ENCODE data around the gene PDZD7.

PDZD7 gene

DNA sequence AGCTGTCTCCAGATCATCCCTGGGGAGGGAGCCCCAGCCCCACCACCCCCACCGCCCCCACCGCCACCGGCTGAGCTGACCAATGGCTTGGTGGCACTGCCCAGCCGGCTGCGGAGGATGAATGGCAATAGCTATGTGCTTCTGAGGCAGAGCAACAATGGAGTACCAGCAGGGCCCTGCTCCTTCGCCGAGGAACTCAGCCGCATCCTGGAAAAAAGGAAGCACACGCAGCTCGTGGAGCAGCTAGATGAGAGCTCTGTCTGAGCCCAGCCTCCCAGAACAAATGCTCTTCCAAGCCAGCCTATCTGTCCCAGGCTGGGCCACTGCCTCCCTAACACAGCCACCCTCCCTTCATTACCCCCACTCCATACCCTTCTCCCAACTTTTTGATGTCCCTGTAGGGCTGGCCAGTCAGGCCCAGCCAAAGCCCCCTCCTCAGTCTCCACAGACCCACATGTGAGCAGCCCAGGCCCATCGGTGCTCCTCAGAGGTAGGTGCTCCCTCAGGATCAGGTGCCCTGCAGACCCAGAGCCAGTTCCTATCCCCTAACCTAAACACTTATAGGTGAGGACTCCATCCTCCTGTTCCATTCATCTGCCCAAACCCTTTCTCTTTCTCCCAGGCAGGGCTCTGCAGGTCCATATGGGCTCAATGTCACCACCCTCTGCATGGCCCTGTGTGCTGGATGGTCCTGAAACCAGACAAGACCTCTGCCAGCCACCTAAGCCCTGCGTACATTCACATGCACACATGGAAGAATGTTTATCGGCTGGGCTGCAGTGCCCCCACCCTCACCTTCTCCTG lies 46.9 kb downstream of the PDZD7 start:
- TF ChIP-seq, protein P1, sequence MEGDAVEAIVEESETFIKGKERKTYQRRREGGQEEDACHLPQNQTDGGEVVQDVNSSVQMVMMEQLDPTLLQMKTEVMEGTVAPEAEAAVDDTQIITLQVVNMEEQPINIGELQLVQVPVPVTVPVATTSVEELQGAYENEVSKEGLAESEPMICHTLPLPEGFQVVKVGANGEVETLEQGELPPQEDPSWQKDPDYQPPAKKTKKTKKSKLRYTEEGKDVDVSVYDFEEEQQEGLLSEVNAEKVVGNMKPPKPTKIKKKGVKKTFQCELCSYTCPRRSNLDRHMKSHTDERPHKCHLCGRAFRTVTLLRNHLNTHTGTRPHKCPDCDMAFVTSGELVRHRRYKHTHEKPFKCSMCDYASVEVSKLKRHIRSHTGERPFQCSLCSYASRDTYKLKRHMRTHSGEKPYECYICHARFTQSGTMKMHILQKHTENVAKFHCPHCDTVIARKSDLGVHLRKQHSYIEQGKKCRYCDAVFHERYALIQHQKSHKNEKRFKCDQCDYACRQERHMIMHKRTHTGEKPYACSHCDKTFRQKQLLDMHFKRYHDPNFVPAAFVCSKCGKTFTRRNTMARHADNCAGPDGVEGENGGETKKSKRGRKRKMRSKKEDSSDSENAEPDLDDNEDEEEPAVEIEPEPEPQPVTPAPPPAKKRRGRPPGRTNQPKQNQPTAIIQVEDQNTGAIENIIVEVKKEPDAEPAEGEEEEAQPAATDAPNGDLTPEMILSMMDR (IDR thresholded peaks at IDR 0.05; ENCODE audit: insufficient read depth, low read depth, low read length, missing control alignments): no peak
- DNase-seq (ENCODE audit: low read depth): no peak
- no peak overlapping the region for H3K4me3 ChIP-seq (ENCODE audit: low read length)

DNA sequence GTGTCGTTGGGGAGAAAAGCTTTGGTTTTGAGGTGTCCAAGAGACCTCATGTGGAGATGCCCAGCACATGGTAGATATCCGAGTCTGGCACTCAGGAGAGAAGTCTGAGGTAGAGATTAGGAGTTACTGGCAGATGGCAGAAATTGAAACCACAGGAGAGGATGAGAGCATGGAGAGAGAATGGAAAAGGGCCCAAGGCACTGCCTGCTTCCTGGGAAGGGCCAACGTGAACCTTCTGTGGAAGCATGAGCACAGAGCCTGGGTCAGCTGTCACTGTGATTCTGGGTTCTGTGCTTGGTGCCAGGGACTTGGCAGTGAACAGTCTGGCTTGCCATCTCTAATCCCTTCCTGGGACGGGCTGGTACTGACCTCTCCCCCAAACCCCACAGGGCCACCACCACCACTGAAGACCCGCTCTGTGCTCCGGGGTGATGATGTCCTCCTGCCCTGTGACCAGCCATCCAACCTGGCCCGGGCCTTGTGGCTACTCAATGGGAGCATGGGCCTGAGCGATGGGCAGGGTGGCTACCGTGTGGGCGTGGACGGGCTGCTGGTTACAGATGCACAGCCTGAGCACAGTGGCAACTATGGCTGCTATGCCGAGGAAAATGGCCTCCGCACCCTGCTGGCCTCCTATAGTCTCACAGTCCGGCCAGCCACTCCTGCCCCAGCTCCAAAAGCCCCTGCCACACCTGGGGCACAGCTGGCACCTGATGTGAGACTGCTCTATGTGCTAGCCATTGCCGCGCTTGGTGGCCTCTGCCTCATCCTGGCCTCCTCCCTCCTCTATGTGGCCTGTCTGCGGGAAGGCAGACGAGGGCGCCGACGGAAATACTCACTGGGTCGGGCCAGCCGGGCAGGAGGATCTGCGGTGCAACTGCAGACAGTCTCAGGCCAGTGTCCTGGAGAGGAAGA lies 47.8 kb downstream of the PDZD7 start:
- DNase-seq (ENCODE audit: low read depth): no peak
- H3K4me3 ChIP-seq (ENCODE audit: low read length): no peak overlapping the region
- TF ChIP-seq, protein P1 (IDR thresholded peaks at IDR 0.05; ENCODE audit: insufficient read depth, low read depth, low read length, missing control alignments): no peak

DNA sequence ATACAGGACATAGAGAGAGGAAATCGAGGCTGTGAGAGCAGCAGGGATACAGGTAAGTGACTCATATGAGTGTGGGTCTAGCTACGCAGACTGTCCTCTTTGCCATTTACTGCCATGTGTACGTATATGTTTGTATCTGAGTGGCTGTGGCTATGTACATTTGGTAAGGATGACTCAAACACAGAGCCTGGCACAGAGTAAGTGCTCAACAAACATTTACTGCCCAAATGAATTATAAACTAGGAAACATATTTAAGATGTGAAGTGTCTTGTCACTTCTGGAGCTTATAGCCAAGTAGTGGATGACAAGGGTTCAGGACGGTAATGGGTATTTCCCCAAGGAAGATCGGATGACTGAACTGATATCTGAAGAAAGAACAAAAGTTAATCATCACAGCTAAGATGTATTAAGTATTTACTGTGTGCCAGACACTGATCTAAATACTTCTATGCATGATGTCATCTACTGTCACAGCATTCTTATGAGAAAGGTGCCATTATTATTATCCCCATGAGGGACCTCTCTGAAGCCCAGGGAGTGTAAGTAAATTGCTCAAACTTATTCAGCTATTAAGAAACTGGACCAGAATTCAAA lies 49.7 kb downstream of the PDZD7 start:
- TF ChIP-seq, protein P1 (IDR thresholded peaks at IDR 0.05; ENCODE audit: insufficient read depth, low read depth, low read length, missing control alignments): no peak
- DNase-seq (ENCODE audit: low read depth): no peak

DNA sequence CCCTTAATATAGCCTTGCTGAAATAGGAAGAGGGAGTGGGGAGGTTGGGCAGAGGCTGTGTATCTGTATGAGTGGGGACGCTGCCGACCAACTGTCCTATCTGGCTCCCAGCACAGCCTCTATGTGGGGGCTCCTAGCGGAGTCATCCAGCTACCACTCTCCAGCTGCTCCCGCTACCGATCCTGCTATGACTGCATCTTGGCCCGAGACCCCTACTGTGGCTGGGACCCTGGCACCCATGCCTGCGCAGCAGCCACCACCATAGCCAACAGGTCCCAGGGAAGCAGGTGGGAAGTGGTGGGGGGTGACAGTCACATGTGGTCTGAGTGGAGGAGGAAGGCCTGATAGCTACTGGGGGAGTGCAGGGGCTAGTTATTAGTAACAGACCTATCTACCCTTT lies 50.2 kb downstream of the PDZD7 start:
- no peak overlapping the region for H3K4me3 ChIP-seq (ENCODE audit: low read length)
- TF ChIP-seq, protein P1 (IDR thresholded peaks at IDR 0.05; ENCODE audit: insufficient read depth, low read depth, low read length, missing control alignments): no peak
- DNase-seq (ENCODE audit: low read depth): no peak

More for the DNA sequence above, 49.7 kb downstream of the PDZD7 start:
- no peak overlapping the region for H3K4me3 ChIP-seq (ENCODE audit: low read length)

DNA sequence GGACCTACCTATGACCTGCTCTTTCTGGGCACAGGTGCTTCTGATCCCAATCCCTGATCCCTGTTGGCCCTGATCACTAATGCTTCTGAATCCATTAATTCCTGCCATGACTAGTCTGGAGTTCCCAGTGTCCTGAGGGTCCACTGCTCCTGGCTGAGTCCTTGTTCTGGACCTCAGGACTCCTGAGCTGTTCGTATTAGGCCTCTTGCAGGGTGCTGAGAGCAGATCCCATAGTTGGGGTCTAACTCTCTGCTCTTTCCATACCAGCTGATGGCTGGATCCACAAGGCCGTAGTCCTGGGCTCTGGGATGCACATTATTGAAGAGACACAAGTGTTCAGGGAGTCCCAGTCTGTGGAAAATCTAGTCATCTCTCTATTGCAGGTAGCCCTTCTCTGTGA lies 50.6 kb downstream of the PDZD7 start:
- no peak for DNase-seq (ENCODE audit: low read depth)
- H3K4me3 ChIP-seq (ENCODE audit: low read length): no peak overlapping the region
- TF ChIP-seq, protein P1 (IDR thresholded peaks at IDR 0.05; ENCODE audit: insufficient read depth, low read depth, low read length, missing control alignments): no peak

DNA sequence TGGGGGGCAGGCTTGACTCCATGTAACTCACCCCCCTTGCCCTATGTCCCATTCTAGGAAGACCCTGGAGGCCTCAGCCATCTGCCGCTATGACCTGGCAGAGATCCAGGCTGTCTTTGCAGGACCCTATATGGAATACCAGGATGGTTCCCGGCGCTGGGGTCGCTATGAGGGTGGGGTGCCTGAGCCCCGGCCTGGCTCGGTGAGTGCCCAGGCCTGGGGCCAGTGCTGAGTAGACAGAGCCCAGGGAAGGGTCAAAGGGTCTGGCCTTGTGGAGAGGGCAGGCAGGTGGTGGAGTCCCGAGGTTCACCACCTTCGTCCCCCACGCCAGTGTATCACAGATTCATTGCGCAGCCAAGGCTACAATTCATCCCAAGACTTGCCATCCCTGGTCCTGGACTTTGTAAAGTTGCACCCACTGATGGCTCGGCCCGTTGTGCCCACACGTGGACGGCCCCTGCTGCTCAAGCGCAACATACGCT lies 51.1 kb downstream of the PDZD7 start:
- no peak for DNase-seq (ENCODE audit: low read depth)
- TF ChIP-seq, protein P1 (IDR thresholded peaks at IDR 0.05; ENCODE audit: insufficient read depth, low read depth, low read length, missing control alignments): no peak

More for the DNA sequence above, 51.1 kb downstream of the PDZD7 start:
- H3K4me3 ChIP-seq (ENCODE audit: low read length): no peak overlapping the region

Data from epithelial cell of esophagus (primary cell).